ENCODE data around the gene KCNF1. TPM values are rescaled to one million over a fixed set of nuclear protein-coding genes. Genes with fewer than 3 reads are reported as not detected.

The KCNF1 gene
- total RNA-seq, 1 experiment from 2014 or later = 1.3 TPM

DNA sequence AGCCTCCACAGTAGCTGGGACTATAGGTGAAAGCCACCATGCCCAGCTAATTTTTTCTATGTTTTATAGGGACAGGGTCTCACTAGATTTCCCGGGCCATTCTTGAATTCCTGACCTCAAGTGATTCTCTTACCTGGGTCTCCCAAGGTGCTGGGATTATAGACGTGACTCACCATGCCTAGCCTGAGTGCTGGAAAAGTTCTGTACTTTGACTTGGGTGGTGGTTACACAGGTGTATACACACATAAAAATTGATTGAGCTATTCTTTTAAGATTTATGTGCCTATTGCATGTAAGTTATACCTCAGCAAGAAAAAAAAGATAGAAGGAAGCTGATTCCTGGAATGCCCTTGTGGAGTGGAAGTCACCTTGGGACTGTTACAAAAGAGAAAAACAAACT is 34.8 kb upstream of the KCNF1 start:
- no peaks in the 10 kb centered on the region for H3F3A ChIP-seq (ENCODE audit: low read length, unreplicated experiment)
- H3K4me3 ChIP-seq (ENCODE audit: low read length) = no peak overlapping the region
- CTCF ChIA-PET = interaction anchor here (0.5 kb wide), 1 partner anchor 140 kb away, joined by 5 read pairs; no protein-coding TSS in a partner anchor
- no peaks in the 10 kb centered on the region for H3K9me3 ChIP-seq (ENCODE audit: low read length)
- intact Hi-C loops (cut with micrococcal nuclease) = no loop called here
- H3K9me2 ChIP-seq (replicated peaks; ENCODE audit: low read length) = no peaks in the 10 kb centered on the region
- no peaks in the 10 kb centered on the region for H3K79me2 ChIP-seq (ENCODE audit: low read length)
- DNase-seq (peak; percentile 28), ATAC-seq (0 out of 2 replicates have a peak, but pooled peaks have one; percentile 33)
- H2AFZ ChIP-seq (ENCODE audit: low read length) = no peak overlapping the region
- H4K20me1 ChIP-seq (ENCODE audit: low read length) = no peaks in the 10 kb centered on the region
- no peak for TF ChIP-seq CTCF (conservative IDR thresholded peaks at IDR 0.05; ENCODE audit: low read depth, low read length)
- TF ChIP-seq EZH2 (IDR thresholded peaks at IDR 0.05; ENCODE audit: low read length, unreplicated experiment) = no peak
- no peak for TF ChIP-seq EZH2phosphoT487 (IDR thresholded peaks at IDR 0.05; ENCODE audit: borderline replicate concordance, low read length)
- H3K9ac ChIP-seq (ENCODE audit: low read length) = no peak overlapping the region
- H3K4me2 ChIP-seq (ENCODE audit: low read length) = no peak overlapping the region
- H3K36me3 ChIP-seq (ENCODE audit: low read depth, low read length) = no peaks in the 10 kb centered on the region
- peaks cover 14% of the 10 kb centered on the region; the same call in 1 of the 2 replicates for H3K4me1 ChIP-seq (ENCODE audit: insufficient read depth, low read length)
- POLR2A ChIA-PET (ENCODE audit: unreplicated experiment) = no interaction called here
- no peaks in the 10 kb centered on the region for H3K27me3 ChIP-seq (ENCODE audit: low read length)
- no peak overlapping the region for H3K27ac ChIP-seq (ENCODE audit: low read length)
- no TSS peak for BruUV-seq (replicated peaks)

- Histone ChIP-seq H4K20me1 (ENCODE audit: low read length) (no peaks in the 10 kb centered on the region), H3K36me3 (ENCODE audit: low read depth, low read length) (no peaks in the 10 kb centered on the region), H3K27ac (ENCODE audit: low read length) (no peak overlapping the region), H2AFZ (ENCODE audit: low read length) (no peak overlapping the region), H3K4me2 (ENCODE audit: low read length) (no peak overlapping the region), H3K9ac (ENCODE audit: low read length) (no peak overlapping the region), H3K9me2 (replicated peaks; ENCODE audit: low read length) (no peaks in the 10 kb centered on the region), H3K9me3 (ENCODE audit: low read length) (no peaks in the 10 kb centered on the region), H3K4me3 (ENCODE audit: low read length) (no peak overlapping the region), H3K4me1 (ENCODE audit: insufficient read depth, low read length) (peaks cover 14% of the 10 kb centered on the region; the same call in 1 of the 2 replicates), H3K79me2 (ENCODE audit: low read length) (no peaks in the 10 kb centered on the region), H3K27me3 (ENCODE audit: low read length) (no peaks in the 10 kb centered on the region), H3F3A (ENCODE audit: low read length, unreplicated experiment) (no peaks in the 10 kb centered on the region)
- intact Hi-C loops (cut with micrococcal nuclease) = no loop called here
- ChIA-PET CTCF (interaction anchor here (0.5 kb wide), 1 partner anchor 141 kb away, joined by 5 read pairs; no protein-coding TSS in a partner anchor), POLR2A (ENCODE audit: unreplicated experiment) (no interaction called here)
- DNase-seq = no peak
- no peak for TF ChIP-seq CTCF (conservative IDR thresholded peaks at IDR 0.05; ENCODE audit: low read depth, low read length)
- BruUV-seq (replicated peaks) = no TSS peak
- no peak for ATAC-seq
Measured at GRCh38 chr2:10877651-10878111, 34.1 kb upstream of the KCNF1 start.

- Histone ChIP-seq H3K4me1 (ENCODE audit: insufficient read depth, low read length) (peaks cover 9% of the 10 kb centered on the region; the same call in 1 of the 2 replicates), H3K27me3 (ENCODE audit: low read length) (no peaks in the 10 kb centered on the region), H3K9ac (ENCODE audit: low read length) (no peak overlapping the region), H3K36me3 (ENCODE audit: low read depth, low read length) (no peaks in the 10 kb centered on the region), H4K20me1 (ENCODE audit: low read length) (no peaks in the 10 kb centered on the region), H3K9me3 (ENCODE audit: low read length) (no peaks in the 10 kb centered on the region), H2AFZ (ENCODE audit: low read length) (no peak overlapping the region), H3K27ac (ENCODE audit: low read length) (no peak overlapping the region), H3K4me2 (ENCODE audit: low read length) (no peak overlapping the region), H3K9me2 (replicated peaks; ENCODE audit: low read length) (no peaks in the 10 kb centered on the region), H3F3A (ENCODE audit: low read length, unreplicated experiment) (no peaks in the 10 kb centered on the region), H3K79me2 (ENCODE audit: low read length) (no peaks in the 10 kb centered on the region), H3K4me3 (ENCODE audit: low read length) (no peak overlapping the region)
- ChIA-PET POLR2A (ENCODE audit: unreplicated experiment) (no interaction called here), CTCF (no interaction called here)
- intact Hi-C loops (cut with micrococcal nuclease) = no loop called here
- no TSS peak for BruUV-seq (replicated peaks)
- no peak for TF ChIP-seq CTCF (conservative IDR thresholded peaks at IDR 0.05; ENCODE audit: low read depth, low read length)
- TF ChIP-seq EZH2 (IDR thresholded peaks at IDR 0.05; ENCODE audit: low read length, unreplicated experiment) = no peak
- no peak for TF ChIP-seq EZH2phosphoT487 (IDR thresholded peaks at IDR 0.05; ENCODE audit: borderline replicate concordance, low read length)
- ATAC-seq (no peak), DNase-seq (no peak)
Measured at GRCh38 chr2:10878268-10878915, 33.3 kb upstream of the KCNF1 start.
